GM20000 (cell line): ENCODE measurements around the gene FAM20C.

Experiments used
- DNase-seq: peaks from one replicate; pipeline ENCODE4 v3.0.0; 2012; ENCODE audit warnings: low spot score
- TF ChIP-seq, protein P1 (sequence below): IDR thresholded peaks from 2 replicates; pipeline ENCODE4 v1.5.1; 2012; ENCODE audit warnings: mild to moderate bottlenecking, control low read depth; ENCODE audit errors: extremely low read depth, missing control alignments

Gene FAM20C

DNA sequence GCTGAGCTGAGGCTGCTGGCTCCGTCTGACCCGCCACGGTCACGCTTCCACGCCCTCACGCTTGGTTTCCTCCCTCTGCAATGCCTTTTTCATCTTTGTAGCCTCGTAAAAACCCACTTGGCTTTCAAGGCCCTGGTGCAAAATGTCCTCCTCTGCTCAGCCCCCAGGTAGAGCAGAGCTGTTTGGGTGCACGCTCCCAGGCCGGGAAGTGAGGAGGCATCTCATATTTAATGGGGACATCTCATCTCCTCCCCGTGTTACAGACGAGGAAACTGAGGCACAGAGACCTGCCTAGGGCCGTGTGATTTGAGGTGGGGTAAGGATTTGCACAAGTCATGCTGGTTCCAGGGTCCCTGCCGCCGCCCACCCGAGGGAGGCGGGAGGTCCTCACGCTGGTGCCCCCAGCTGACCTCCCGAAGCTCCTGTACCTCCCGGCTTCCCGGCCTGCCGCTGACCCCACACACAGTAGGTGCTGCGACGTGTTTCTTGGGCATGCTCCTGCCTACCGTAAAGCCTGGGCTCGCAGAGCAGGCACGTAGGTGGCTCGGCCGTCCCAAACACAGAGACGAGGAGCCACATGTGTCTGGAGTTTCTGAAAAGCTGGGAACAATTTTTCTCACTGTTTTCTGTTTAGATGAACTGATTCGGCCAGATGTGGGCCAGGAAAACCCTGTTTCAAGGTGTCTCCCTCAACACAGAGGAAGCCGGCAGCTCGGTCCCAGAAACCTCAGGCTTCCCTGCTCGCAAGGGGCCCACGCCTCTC, 109.1 kb downstream of the FAM20C start:
- TF ChIP-seq, protein P1, sequence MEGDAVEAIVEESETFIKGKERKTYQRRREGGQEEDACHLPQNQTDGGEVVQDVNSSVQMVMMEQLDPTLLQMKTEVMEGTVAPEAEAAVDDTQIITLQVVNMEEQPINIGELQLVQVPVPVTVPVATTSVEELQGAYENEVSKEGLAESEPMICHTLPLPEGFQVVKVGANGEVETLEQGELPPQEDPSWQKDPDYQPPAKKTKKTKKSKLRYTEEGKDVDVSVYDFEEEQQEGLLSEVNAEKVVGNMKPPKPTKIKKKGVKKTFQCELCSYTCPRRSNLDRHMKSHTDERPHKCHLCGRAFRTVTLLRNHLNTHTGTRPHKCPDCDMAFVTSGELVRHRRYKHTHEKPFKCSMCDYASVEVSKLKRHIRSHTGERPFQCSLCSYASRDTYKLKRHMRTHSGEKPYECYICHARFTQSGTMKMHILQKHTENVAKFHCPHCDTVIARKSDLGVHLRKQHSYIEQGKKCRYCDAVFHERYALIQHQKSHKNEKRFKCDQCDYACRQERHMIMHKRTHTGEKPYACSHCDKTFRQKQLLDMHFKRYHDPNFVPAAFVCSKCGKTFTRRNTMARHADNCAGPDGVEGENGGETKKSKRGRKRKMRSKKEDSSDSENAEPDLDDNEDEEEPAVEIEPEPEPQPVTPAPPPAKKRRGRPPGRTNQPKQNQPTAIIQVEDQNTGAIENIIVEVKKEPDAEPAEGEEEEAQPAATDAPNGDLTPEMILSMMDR = no peak
- DNase-seq = no peak

DNA sequence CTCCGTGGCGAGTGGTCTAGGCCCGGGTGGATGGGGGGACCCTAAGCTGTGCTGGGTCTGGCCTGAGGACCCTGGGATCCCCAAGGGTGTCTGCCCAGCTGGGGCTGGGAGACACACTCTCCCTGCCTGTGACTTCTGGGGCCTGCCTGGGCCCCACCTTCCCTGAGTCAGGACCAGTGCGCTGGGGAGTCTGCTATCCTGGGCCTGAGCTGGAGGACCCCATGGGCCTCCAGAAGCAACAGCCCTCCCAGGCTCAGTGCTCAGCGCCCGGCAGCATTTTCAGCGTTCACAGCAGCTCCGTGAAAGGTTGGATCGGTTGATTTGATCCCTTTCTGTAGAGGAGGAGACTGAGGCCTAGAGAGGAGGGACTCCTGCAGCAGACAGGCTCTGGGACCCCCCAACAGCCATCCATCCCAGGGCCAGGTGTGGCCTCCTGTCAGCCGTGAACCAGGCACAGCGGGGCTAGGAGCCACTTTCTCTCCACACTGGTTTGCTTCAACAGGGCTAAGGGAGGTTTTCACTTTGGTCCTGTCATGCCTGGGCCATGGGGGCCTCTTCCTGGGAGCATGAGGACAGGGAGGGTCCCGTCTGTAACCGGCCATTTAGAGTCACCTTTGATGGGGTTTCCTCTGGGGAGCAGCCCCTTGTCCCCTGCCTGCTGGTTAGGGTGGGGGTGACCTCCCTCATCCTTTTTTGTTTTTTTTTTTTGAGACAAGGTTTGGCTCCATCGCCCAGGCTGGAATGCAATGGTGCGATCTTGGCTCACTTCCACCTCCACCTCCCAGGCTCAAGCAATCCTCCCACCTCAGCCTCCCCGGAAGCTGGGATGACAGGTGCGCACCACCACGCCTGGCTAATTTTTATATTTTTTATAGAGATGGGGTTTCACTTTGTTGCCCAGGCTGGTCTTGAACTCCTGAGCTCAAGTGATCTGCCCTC, 110.0 kb downstream of the FAM20C start:
- DNase-seq = no peak
- TF ChIP-seq, protein P1 = no peak

DNA sequence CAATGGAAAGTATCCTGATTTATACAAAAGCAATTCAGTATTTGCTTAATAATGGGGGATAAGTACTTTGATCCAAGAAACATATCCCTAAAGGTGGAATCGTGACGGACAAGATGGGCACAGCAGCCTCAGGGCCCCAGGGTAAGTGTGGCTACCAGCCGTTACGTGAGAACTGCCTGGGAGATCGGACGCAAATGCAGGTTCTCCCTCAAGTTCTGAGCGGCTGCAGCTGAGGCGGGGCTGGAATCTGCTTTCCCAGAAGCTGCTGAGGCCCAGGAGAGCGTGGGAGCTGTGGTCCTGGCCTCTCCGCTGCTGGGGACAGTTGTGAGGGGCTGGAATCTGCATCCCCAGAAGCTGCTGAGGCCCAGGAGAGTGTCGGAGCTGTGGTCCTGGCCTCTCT, 111.1 kb downstream of the FAM20C start:
- no peak for DNase-seq
- TF ChIP-seq, protein P1 = no peak

DNA sequence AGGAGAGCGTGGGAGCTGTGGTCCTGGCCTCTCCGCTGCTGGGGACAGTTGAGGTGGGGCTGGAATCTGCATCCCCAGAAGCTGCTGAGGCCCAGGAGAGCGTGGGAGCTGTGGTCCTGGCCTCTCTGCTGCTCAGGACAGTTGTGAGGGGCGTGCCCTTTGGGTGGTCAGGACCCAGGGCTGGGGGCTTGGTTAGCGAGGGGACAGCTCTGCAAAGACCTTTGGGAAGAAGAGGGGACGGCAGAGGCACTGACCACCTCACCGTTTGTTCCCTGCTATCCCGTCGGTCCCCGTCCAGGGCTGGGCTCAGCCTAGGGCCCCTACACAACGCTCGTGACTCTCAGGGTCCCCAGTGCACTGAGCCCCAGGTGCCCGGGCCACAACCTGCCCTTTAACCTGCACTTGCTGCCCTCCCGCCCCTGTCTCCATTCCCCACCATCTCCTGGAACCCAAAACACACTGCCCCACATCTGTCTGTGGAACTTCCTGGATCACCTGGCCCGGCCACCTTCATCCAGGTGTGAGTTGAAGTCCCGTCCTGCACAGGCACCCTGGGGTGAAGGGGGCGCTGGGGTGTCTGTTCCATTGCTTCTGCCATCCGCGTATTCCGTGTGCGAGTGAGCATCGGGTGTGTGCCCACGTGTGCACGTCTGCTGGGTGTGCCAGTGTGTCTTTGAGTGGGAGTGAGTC, 111.7 kb downstream of the FAM20C start:
- TF ChIP-seq, protein P1 = no peak
- no peak for DNase-seq

DNA sequence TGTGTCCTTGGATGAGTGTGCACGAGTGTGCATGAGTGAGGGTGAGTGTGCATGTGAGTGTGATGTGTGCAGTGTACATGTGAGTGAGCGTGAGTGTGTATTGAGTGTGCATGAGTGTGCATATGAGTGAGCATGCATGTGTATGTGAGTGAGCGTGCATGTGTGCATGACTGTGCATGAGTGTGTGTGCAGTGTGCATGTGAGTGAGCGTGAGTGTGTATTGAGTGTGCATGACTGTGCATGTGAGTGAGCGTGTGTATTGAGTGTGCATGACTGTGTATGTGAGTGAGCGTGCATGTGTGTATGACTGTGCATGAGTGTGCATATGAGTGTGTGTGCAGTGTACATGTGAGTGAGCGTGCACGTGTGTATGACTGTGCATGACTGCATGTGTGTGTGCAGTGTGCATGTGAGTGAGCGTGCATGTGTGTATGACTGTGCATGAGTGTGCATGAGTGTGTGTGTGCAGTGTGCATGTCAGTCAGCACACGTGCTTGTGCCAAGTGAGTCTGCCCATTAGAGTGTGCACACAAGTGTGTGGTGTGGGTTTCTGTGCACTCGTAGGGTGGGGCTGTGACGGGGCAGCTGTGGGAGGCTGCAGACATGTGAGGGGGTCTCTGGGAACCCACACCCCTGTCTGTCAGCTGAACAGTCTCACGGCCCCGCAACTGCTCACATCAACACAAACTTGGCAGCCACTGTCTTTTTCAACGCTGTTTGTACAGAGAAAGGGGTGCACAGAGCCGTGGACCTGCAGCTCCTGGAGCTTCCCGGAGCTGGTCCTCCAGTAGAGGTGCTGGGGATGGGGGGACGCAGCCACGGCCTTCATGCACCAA, 112.4 kb downstream of the FAM20C start:
- DNase-seq = no peak

DNA sequence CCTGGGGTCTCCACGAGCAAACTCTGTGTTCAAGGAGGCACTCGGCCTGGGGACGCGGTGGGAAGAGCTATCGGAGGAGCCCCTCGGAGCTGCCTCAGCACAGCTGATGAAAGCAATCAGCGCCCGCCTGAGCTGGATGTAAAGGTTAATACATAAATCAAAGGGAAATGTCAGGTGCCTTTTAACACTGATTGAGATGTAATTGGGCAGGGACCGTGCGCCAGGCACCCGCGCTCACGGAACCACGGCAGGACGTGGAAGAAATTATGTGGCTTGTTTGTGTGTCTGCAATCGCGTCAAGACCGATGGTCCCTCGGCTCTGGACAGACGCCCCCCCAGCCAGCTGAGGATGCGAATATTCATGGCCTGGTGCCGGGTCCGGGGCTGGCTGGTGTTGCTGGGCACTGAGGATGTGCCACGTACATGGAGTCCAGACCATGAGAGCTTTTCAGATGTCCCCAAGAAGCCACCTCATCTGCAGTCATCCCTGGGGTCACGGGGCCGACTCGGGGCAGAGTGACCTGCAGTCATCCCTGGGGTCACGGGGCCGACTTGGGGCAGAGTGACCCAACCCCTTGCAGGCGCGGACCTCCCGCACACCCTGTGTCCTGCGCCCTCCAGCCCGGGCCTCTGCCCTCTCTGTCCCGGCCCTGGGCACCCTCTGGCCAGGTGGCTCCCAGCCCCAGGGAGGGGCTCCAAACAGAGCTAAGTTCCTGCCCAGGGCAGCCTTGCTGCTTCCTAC, 113.2 kb downstream of the FAM20C start:
- DNase-seq = no peak
- TF ChIP-seq, protein P1 = no peak

More for the DNA sequence above, 112.4 kb downstream of the FAM20C start:
- TF ChIP-seq, protein P1 = no peak
